HEK293T (cell line): ENCODE results near the gene COA1.
"Not testable (repeated sequence)": the region's sequence is repeated elsewhere in the genome, so short reads cannot be mapped to it uniquely, and the experiment has no call there.

Source experiments
- CTCF ChIA-PET: fragments of 350-600 bp; formaldehyde crosslinking; extraction: SDS; loops from one replicate; lab custom pipeline; 2021; ENCODE audit warnings: antibody characterized with exemption, inconsistent platforms; lab: Yijun Ruan, JAX
- POLR2A ChIA-PET: fragments of 350-600 bp; formaldehyde crosslinking; extraction: SDS; loops from one replicate; lab custom pipeline; 2020; ENCODE audit warnings: antibody characterized with exemption, inconsistent platforms; lab: Yijun Ruan, JAX
- DNase-seq: peaks from one replicate; pipeline ENCODE4 v3.0.0; 2012; ENCODE audit warnings: mixed read lengths; ENCODE audit errors: extremely low spot score
- ARNT ChIP-seq: fragments of 450-650 bp; IDR thresholded peaks from 2 replicates; pipeline ENCODE4 v1.6.1; 2017; ENCODE audit warnings: mild to moderate bottlenecking
- BHLHE40 ChIP-seq: fragments of 450-650 bp; IDR thresholded peaks from 2 replicates; pipeline ENCODE4 v1.6.1; 2016; ENCODE audit warnings: mild to moderate bottlenecking, moderate library complexity, borderline replicate concordance
- CTBP1 ChIP-seq: fragments of 450-650 bp; IDR thresholded peaks from 2 replicates; pipeline ENCODE4 v1.6.1; 2016; ENCODE audit warnings: borderline replicate concordance
- ELF4 ChIP-seq: fragments of 450-650 bp; IDR thresholded peaks from 2 replicates; pipeline ENCODE4 v1.6.1; 2017; ENCODE audit warnings: antibody characterized with exemption
- FOXA1 ChIP-seq: fragments of 450-650 bp; IDR thresholded peaks from 2 replicates; pipeline ENCODE4 v1.6.1; 2016; ENCODE audit warnings: mild to moderate bottlenecking
- FOXK2 ChIP-seq: fragments of 450-650 bp; IDR thresholded peaks from 2 replicates; pipeline ENCODE4 v1.6.1; 2016; ENCODE audit warnings: mild to moderate bottlenecking
- FOXM1 ChIP-seq: fragments of 450-650 bp; IDR thresholded peaks from 2 replicates; pipeline ENCODE4 v1.6.1; 2017; ENCODE audit warnings: mild to moderate bottlenecking, borderline replicate concordance
- HDGF ChIP-seq: fragments of 450-650 bp; IDR thresholded peaks from 2 replicates; pipeline ENCODE4 v1.6.1; 2017; ENCODE audit warnings: antibody characterized with exemption, borderline replicate concordance
- L3MBTL2 ChIP-seq: fragments of 450-650 bp; conservative IDR thresholded peaks from 2 replicates; pipeline ENCODE4 v1.6.1; 2016; ENCODE audit warnings: mild to moderate bottlenecking
- LEF1 ChIP-seq: fragments of 450-650 bp; IDR thresholded peaks from 2 replicates; pipeline ENCODE4 v1.6.1; 2017; ENCODE audit warnings: mild to moderate bottlenecking, borderline replicate concordance
- NFRKB ChIP-seq: fragments of 450-650 bp; IDR thresholded peaks from 2 replicates; pipeline ENCODE4 v1.6.1; 2016; ENCODE audit warnings: mild to moderate bottlenecking, moderate library complexity
- PKNOX1 ChIP-seq: fragments of 450-650 bp; IDR thresholded peaks from 2 replicates; pipeline ENCODE4 v1.6.1; 2016
- SP1 ChIP-seq: fragments of 450-650 bp; IDR thresholded peaks from 2 replicates; pipeline ENCODE4 v1.6.1; 2017
- SUZ12 ChIP-seq: fragments of 450-650 bp; IDR thresholded peaks from 2 replicates; pipeline ENCODE4 v1.6.1; 2016; ENCODE audit warnings: mild to moderate bottlenecking
- TARDBP ChIP-seq: fragments of 450-650 bp; IDR thresholded peaks from 2 replicates; pipeline ENCODE4 v1.6.1; 2016
- ZNF384 ChIP-seq: fragments of 450-650 bp; IDR thresholded peaks from 2 replicates; pipeline ENCODE4 v1.6.1; 2016

Gene COA1

GRCh38 chr7:43729214-43729923 lies at the start of gene COA1:
TSS of gene COA1 (minus strand) at chr7:43729523. CDS start at chr7:43648614, 80,909 bp downstream.
- POLR2A ChIA-PET, result interaction anchor here (0.5 to 2.2 kb wide), 24 partner anchors 9 to 147 kb away, joined by 3 to 17 read pairs (median 4); partner anchors contain the start of genes BLVRA and STK17A
- CTCF ChIA-PET, result interaction anchor here (1.8 kb wide), 1 partner anchor 147 kb away, joined by 7 read pairs; the partner anchor contains the start of gene STK17A
- peak; percentile 58 for TF ChIP-seq ZNF384
- TF ChIP-seq L3MBTL2, result peak; percentile 50; the same call in 1 of the 2 replicates
- no peak for TF ChIP-seq NFRKB
- no peak for TF ChIP-seq SUZ12
- TF ChIP-seq TARDBP, result no peak
- no peak for TF ChIP-seq PKNOX1
- TF ChIP-seq BHLHE40, result no peak
- TF ChIP-seq LEF1, result no peak
- peak; percentile 86 for DNase-seq

- DNase-seq, result not testable (repeated sequence)
- POLR2A ChIA-PET, result interaction anchor here (0.9 to 1.9 kb wide), 2 partner anchors 19 to 49 kb away, joined by 3 to 4 read pairs; partner anchors contain the start of gene COA1
- CTCF ChIA-PET, result interaction anchor here (1.2 kb wide), 1 partner anchor 58 kb away, joined by 3 read pairs; no protein-coding TSS in a partner anchor
These were observed 49.1 kb upstream of the COA1 start for GRCh38 chr7:43778293-43779044.

- POLR2A ChIA-PET, DNase-seq, CTCF ChIA-PET: not testable (repeated sequence)
These were observed 45.9 kb upstream of the COA1 start for GRCh38 chr7:43775255-43775654.

- CTCF ChIA-PET, DNase-seq, POLR2A ChIA-PET: not testable (repeated sequence)
These were observed 43.9 kb upstream of the COA1 start for GRCh38 chr7:43773268-43773667.

GRCh38 chr7:43771573-43771972 lies 42.2 kb upstream of the COA1 start:
- ChIA-PET POLR2A (interaction anchor here (1.4 kb wide), 1 partner anchor 189 kb away, joined by 3 read pairs; the partner anchor contains the start of gene STK17A), CTCF (no interaction called here)
- TF ChIP-seq LEF1, result no peak
- TF ChIP-seq FOXM1, result no peak
- TF ChIP-seq ZNF384, result no peak
- no peak for TF ChIP-seq HDGF
- no peak for TF ChIP-seq ELF4
- no peak for TF ChIP-seq CTBP1
- TF ChIP-seq PKNOX1, result no peak
- no peak for TF ChIP-seq ARNT
- no peak for TF ChIP-seq SP1
- TF ChIP-seq FOXK2, result no peak
- no peak for TF ChIP-seq TARDBP
- no peak for TF ChIP-seq SUZ12
- TF ChIP-seq L3MBTL2, result no peak
- no peak for TF ChIP-seq NFRKB
- no peak for DNase-seq

GRCh38 chr7:43771128-43771527 lies 41.8 kb upstream of the COA1 start:
- no peak for DNase-seq
- ChIA-PET POLR2A (interaction anchor here (1.4 kb wide), 1 partner anchor 189 kb away, joined by 3 read pairs; the partner anchor contains the start of gene STK17A), CTCF (no interaction called here)
- TF ChIP-seq FOXA1, result no peak
- no peak for TF ChIP-seq CTBP1
- TF ChIP-seq TARDBP, result no peak
- no peak for TF ChIP-seq SP1
- no peak for TF ChIP-seq ARNT
- TF ChIP-seq FOXK2, result no peak
- TF ChIP-seq HDGF, result no peak
- no peak for TF ChIP-seq NFRKB
- no peak for TF ChIP-seq LEF1
- TF ChIP-seq ELF4, result no peak
- TF ChIP-seq ZNF384, result no peak
- TF ChIP-seq SUZ12, result no peak
- no peak for TF ChIP-seq L3MBTL2
- no peak for TF ChIP-seq BHLHE40
- TF ChIP-seq PKNOX1, result no peak
